ENCODE measurements around the gene STAG1. TPM values are rescaled to one million over a fixed set of nuclear protein-coding genes. Genes with fewer than 3 reads are reported as not detected.
"Not testable (repeated sequence)": the region's sequence is repeated elsewhere in the genome, so short reads cannot be mapped to it uniquely, and the experiment has no call there.

Gene STAG1
- total RNA-seq, 2 donors from 2014 or later: 41.7 to 56.2 TPM

DNA sequence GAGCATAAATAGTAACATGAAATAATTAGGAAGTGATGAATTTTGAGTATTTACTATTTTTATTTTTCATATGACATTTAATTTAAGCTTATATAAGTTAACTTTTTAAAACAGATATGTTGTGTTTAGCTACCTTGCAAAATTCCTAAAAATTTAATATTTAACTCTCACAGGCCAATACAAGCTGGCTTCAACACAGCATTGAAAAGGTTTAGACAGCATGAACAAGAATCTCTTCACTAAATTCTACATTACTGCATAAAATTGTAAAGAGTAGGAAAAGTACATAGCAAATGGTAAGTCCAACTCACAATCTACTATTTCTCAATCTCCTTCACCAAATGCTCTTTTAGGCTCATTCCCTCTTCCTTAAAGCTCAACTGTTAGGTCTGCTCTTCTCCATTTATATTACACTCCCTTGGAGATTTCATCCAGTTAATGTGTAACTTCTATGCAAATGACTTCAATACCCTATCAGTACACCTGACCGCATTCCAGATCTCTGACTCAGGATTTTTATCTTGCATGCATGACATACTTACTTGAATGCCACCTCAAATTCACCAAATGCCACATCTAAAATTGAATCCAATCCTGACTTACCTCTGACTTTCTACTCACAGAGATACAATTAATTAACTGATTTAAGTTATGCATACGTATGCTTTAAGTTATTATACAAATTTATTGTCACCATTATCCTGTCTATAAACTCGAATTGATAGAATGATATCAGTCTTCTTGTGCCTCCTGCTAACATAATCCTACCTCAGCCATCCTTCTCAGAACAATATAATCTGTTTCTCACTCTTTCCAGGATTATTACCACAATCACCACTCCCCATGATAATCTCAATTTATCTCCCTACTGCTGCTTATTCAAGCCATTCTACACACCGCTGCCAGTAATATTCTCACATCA is 127.0 kb downstream of the STAG1 start:
- intact Hi-C loops (cut with DNase I, micrococcal nuclease): no loop called here
- no peak for DNase-seq
- peak; percentile 95 for ATAC-seq

GRCh38 chr3:136624371-136624770 is 127.8 kb downstream of the STAG1 start:
- intact Hi-C loops (cut with DNase I, micrococcal nuclease): no loop called here
- ATAC-seq: no peak
- DNase-seq: no peak

DNA sequence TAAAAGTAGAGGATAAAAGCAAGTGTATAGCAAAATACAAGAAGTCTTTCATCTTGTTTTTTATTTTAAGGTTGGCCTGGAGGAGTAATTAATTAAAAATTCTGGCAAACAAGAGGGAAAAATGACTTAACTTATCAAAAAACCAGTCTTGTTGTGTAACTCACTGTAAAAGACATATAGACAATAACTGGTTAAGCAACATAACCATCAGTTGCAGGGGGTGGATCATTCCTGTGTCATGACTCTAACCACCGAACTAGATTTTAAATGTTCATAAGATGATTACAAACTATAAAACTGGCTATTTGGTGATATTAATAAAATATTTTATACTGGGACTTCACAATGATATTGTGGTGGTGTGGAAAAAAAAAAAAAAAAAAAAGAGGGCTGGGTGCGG is 130.6 kb downstream of the STAG1 start:
- ATAC-seq: no peak
- no peak for DNase-seq
- intact Hi-C loops (cut with DNase I, micrococcal nuclease): no loop called here

- no peak for ATAC-seq
- intact Hi-C loops (cut with DNase I, micrococcal nuclease): no loop called here
- DNase-seq: no peak
These were observed 131.7 kb downstream of the STAG1 start for GRCh38 chr3:136620436-136620835.

GRCh38 chr3:136617969-136618525 is 134.1 kb downstream of the STAG1 start:
- intact Hi-C loops (cut with DNase I, micrococcal nuclease): not testable (repeated sequence)
- peak; percentile 54 for ATAC-seq

GRCh38 chr3:136617198-136617597 is 135.0 kb downstream of the STAG1 start:
- intact Hi-C loops (cut with DNase I, micrococcal nuclease): no loop called here
- peak; percentile 92 for ATAC-seq
- DNase-seq: no peak

More at GRCh38 chr3:136617969-136618525, 134.1 kb downstream of the STAG1 start:
- DNase-seq: not testable (repeated sequence)

DNA sequence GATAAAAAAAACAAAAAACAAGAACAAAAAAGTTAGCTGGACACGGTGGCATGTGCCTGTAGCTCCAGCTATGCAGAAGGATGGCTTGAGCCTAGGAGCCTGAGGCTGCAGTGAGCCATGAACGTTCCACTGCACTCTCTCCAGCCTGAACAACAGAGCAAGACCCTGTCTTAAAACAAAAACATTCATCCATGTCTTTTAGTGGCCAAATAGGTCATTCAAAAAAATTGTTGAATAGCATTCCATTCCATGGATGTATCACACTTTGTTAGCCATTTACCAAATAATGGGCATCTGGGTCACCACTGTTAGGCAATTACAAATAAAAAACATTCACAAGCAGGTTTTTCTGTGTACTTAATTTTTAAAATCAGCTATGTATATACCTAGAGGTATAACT is 139.7 kb downstream of the STAG1 start:
- intact Hi-C loops (cut with DNase I, micrococcal nuclease): no loop called here
- ATAC-seq (no peak), DNase-seq (no peak)

- DNase-seq: no peak
- intact Hi-C loops (cut with DNase I, micrococcal nuclease): no loop called here
- peak; percentile 31 for ATAC-seq
These were observed 145.2 kb downstream of the STAG1 start for GRCh38 chr3:136606990-136607389.

- ATAC-seq; DNase-seq; intact Hi-C loops (cut with DNase I, micrococcal nuclease): not testable (repeated sequence)
These were observed 146.0 kb downstream of the STAG1 start for GRCh38 chr3:136606216-136606615.

GRCh38 chr3:136604961-136605360 is 147.2 kb downstream of the STAG1 start:
- intact Hi-C loops (cut with DNase I, micrococcal nuclease): no loop called here
- no peak for DNase-seq
- ATAC-seq: no peak

GRCh38 chr3:136602818-136603217 is 149.4 kb downstream of the STAG1 start:
- ATAC-seq (no peak), DNase-seq (no peak)
- intact Hi-C loops (cut with DNase I, micrococcal nuclease): no loop called here

GRCh38 chr3:136595913-136596697 is 156.1 kb downstream of the STAG1 start:
- intact Hi-C loops (cut with DNase I, micrococcal nuclease): no loop called here
- no peak for ATAC-seq
- DNase-seq: no peak

DNA sequence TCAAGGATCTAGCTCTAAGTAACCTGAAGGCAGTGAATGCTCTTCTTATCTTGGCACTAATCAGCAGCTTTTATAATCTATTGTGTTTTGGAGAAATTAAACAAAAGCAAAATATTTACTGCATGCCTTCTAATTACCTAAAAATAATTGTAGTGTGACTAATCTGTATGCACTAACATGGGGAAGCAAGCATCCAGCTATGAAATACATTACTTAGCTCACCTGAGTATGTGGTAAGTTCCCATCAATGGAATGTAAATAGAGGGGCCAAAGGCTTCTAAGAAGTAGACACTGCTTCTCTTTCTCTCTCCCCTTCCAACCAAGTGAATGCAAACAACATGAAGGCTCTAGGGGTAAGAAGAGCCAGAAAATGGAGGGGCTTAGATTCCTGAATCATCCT is 165.6 kb downstream of the STAG1 start:
- ATAC-seq: no peak
- DNase-seq: no peak

GRCh38 chr3:136584728-136585127 is 167.4 kb downstream of the STAG1 start:
- DNase-seq (no peak), ATAC-seq (no peak)
- intact Hi-C loops (cut with DNase I, micrococcal nuclease): no loop called here

More for the DNA sequence above, 165.6 kb downstream of the STAG1 start:
- intact Hi-C loops (cut with DNase I, micrococcal nuclease): no loop called here

DNA sequence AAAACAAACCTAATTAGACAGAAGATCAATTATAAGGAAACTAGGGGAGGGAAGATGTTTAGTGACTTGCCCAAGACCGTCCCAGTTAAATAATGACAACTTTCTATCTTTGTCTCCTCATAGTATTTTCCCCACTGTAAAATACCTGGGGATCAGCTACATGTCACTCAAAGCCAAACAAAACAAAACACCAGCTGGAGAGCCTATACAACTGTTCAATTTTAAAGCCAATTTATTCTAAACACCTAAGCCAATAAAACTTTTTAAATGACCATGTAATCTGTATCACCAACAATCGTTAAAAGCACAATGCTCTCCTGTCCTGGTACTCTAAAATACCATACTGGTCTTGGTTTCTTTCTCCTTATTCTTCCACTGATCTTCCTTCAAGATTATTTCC is 168.4 kb downstream of the STAG1 start:
- peak; percentile 64 for ATAC-seq
- DNase-seq: no peak
- intact Hi-C loops (cut with DNase I, micrococcal nuclease): no loop called here

- no peak for DNase-seq
- peak; percentile 19 for ATAC-seq
- intact Hi-C loops (cut with DNase I, micrococcal nuclease): no loop called here
These were observed 174.4 kb downstream of the STAG1 start for GRCh38 chr3:136577791-136578190.

DNA sequence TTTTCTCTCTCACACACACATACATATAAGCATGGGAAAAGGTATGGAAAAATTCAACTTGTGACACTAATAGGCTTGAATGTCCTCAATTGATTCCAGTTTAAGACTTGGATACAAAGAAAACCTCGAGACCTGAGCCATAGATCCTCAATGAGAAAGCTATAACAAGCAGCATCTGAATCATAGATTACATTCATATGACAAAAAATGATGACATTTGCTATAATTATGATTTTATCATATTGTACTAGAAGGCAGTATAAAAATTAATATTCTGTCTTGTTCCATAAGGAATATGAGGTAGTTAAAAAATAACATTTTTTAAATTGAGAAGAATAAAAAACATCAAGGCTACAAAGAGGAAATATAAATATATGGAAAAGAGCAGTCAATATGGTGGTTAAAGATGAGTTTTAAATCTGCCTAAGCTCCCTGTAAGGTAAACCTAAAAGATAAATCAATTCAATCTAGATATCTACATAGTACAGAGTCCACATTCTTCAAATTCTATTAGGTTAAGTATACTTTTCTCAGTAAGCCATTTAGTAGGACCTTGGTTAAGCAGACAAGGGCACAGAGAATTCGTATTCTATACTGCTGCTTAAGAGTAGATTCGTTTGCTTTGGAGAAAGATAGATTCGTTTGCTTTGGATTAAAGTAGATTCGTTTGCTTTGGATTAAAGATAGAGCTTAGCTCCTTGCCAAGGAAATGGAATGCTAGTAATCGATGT is 175.7 kb downstream of the STAG1 start:
- intact Hi-C loops (cut with DNase I, micrococcal nuclease): no loop called here
- DNase-seq: no peak
- ATAC-seq: no peak

DNA sequence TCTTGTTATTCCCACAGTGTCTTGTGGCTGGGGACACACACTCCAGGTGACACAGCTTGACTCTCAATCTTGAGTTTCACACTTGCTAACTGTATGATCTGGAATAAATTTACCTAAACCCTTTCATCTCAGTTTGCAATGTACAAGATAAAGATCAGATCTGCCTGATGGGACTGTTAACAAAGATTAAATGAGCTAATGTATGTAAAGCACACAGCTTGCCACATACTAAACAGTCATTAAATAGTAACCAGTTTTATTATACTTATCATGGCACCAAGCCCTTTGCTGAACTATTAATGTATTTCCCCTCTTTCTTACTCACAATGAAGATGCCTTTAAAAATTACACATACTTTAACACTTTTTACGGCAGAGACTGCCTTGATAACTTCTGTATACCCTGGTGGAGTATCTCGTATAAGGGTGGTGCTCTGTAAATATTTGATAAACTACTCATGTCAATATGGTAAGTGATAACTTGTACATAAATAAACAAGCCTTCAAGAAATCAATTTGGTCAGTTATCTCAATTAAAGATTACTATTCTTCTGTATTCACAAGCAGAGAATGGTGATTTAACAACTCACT is 184.5 kb downstream of the STAG1 start:
- peak; percentile 59 for ATAC-seq
- intact Hi-C loops (cut with DNase I, micrococcal nuclease): no loop called here
- DNase-seq: no peak

DNA sequence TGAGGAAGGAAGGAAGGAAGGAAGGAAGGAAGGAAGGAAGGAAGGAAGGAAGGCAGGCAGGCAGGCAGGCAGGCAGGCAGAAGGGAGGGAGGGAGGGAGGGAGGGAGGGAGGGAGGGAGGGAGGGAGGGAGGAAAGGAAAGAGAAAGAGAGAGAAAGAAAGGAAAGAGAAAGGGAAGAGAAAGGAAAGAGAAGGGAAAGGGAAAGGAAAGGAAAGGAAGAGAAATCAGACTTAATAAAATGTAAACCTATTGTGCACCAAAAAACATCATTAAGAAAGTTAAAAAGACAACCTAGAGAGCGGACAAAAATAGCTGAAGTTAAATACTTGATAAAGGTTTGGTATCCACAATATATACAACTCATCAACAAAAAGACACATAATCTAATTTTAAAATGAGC is 187.2 kb downstream of the STAG1 start:
- DNase-seq; intact Hi-C loops (cut with DNase I, micrococcal nuclease); ATAC-seq: not testable (repeated sequence)
